Measurements from ENCODE around the gene AGTR1. TPM values are rescaled to one million over a fixed set of nuclear protein-coding genes. Genes with fewer than 3 reads are reported as not detected.

AGTR1 gene
- total RNA-seq, 6 experiments from 2014 or later = 0.10 to 0.14 (median 0.12) TPM; not detected in 3

GRCh38 chr3:148729476-148730055, 31.9 kb downstream of the AGTR1 start:
- no peaks in the 10 kb centered on the region; the same call in none of the 2 replicates for H3K27me3 Mint-ChIP-seq (ENCODE audit: insufficient read depth)
- TF ChIP-seq, protein P1, sequence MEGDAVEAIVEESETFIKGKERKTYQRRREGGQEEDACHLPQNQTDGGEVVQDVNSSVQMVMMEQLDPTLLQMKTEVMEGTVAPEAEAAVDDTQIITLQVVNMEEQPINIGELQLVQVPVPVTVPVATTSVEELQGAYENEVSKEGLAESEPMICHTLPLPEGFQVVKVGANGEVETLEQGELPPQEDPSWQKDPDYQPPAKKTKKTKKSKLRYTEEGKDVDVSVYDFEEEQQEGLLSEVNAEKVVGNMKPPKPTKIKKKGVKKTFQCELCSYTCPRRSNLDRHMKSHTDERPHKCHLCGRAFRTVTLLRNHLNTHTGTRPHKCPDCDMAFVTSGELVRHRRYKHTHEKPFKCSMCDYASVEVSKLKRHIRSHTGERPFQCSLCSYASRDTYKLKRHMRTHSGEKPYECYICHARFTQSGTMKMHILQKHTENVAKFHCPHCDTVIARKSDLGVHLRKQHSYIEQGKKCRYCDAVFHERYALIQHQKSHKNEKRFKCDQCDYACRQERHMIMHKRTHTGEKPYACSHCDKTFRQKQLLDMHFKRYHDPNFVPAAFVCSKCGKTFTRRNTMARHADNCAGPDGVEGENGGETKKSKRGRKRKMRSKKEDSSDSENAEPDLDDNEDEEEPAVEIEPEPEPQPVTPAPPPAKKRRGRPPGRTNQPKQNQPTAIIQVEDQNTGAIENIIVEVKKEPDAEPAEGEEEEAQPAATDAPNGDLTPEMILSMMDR (IDR thresholded peaks at IDR 0.05) = no peak
- no peak overlapping the region for H3K27ac Mint-ChIP-seq
- H3K9me3 Mint-ChIP-seq = no peaks in the 10 kb centered on the region
- DNase-seq = no peak
- no peak overlapping the region for H3K4me3 Mint-ChIP-seq
- H3K36me3 Mint-ChIP-seq (ENCODE audit: low read depth) = no peaks in the 10 kb centered on the region
- no peaks in the 10 kb centered on the region for H3K4me1 Mint-ChIP-seq (ENCODE audit: low read depth)

DNA sequence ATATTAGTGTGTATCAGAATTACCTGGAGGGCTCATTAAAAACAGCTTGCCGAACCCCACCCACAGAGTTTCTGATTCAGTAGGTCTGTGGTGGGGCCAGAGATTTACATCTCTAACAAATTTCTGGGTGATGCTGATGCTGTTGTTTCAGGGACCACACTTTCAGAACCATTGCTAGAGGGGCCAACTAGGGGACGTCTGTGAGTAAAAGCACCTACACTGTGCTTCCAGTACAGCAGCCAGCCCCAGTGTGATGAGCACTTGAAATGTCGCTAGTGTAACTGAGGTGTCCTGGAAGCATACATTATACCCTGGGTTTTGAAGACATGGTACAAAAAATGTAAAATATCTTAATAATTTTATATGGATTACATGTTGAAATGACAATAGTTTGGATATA, 33.0 kb downstream of the AGTR1 start:
- no peak for DNase-seq
- Mint-ChIP-seq H3K27ac (no peak overlapping the region), H3K27me3 (ENCODE audit: insufficient read depth) (no peaks in the 10 kb centered on the region; the same call in none of the 2 replicates), H3K36me3 (ENCODE audit: low read depth) (no peaks in the 10 kb centered on the region), H3K4me1 (ENCODE audit: low read depth) (no peaks in the 10 kb centered on the region), H3K9me3 (no peaks in the 10 kb centered on the region), H3K4me3 (no peak overlapping the region)
- TF ChIP-seq, protein P1 (IDR thresholded peaks at IDR 0.05) = no peak

DNA sequence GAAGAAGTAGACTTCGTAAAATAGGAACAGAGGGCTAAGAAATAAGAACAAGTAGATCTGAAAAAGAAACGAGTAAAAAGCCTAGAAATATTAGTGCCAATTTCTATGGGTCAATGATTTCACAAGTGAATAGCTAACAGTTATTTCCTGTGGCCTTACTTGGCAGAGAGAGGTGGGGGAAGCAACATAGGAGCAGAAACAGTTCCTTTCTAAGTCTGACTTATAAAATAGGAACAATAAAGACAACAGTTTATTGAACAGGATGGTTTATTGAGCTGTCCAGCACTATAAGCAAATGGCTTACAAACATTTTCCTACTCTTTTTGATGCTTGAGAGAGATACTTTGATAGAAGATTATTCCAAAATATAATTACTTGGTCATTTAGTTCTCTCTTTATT, 37.9 kb downstream of the AGTR1 start:
- no peaks in the 10 kb centered on the region for H3K4me1 Mint-ChIP-seq (ENCODE audit: low read depth)
- no peaks in the 10 kb centered on the region for H3K9me3 Mint-ChIP-seq
- TF ChIP-seq, protein P1 (IDR thresholded peaks at IDR 0.05) = no peak
- no peak overlapping the region for H3K4me3 Mint-ChIP-seq
- no peaks in the 10 kb centered on the region for H3K36me3 Mint-ChIP-seq (ENCODE audit: low read depth)
- H3K27ac Mint-ChIP-seq = no peak overlapping the region
- DNase-seq = no peak
- H3K27me3 Mint-ChIP-seq (ENCODE audit: insufficient read depth) = peaks cover 6% of the 10 kb centered on the region; the same call in 1 of the 2 replicates

GRCh38 chr3:148736086-148736485, 38.4 kb downstream of the AGTR1 start:
- TF ChIP-seq, protein P1 (IDR thresholded peaks at IDR 0.05) = no peak
- Mint-ChIP-seq H3K4me1 (ENCODE audit: low read depth) (no peaks in the 10 kb centered on the region), H3K27me3 (ENCODE audit: insufficient read depth) (peaks cover 6% of the 10 kb centered on the region; the same call in 1 of the 2 replicates), H3K27ac (no peak overlapping the region), H3K9me3 (no peaks in the 10 kb centered on the region), H3K36me3 (ENCODE audit: low read depth) (no peaks in the 10 kb centered on the region), H3K4me3 (no peak overlapping the region)
- no peak for DNase-seq

DNA sequence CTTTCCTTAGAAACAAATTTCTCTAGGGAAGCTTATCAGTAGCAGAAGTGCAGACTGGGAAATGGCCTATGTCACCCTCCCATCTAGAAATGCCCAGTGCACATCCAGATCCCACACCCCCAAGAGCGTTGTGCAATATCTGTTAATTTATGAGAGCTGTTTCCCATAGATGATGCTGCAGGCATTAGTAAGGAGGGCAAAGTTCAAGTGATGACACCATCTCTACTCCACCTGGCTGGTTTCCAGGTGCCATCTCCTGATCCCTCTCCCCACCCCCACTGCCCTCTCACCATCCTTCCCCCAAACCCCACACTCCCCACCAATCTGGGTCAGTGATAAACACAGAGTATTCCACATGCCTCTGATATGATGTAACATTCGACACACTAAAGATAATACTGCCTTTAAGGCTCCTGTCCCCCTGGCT, 39.4 kb downstream of the AGTR1 start:
- Mint-ChIP-seq H3K27ac (no peak overlapping the region), H3K9me3 (no peaks in the 10 kb centered on the region)

More for the DNA sequence above, 39.4 kb downstream of the AGTR1 start:
- Mint-ChIP-seq H3K4me3 (no peak overlapping the region), H3K4me1 (ENCODE audit: low read depth) (no peaks in the 10 kb centered on the region), H3K27me3 (ENCODE audit: insufficient read depth) (peaks cover 8% of the 10 kb centered on the region; the same call in 1 of the 2 replicates), H3K36me3 (ENCODE audit: low read depth) (no peaks in the 10 kb centered on the region)
- DNase-seq = no peak
- TF ChIP-seq, protein P1 (IDR thresholded peaks at IDR 0.05) = no peak
